K562 (cell line): ENCODE results near the gene PIK3R5. TPM values are rescaled to one million over a fixed set of nuclear protein-coding genes. Genes with fewer than 3 reads are reported as not detected.

Source experiments
- ATAC-seq: fragments of 200-7000 bp; cut with Tn5 transposase; 3 replicates; pipeline ENCODE4 v1.9.1; 2020; ENCODE audit warnings: moderate library complexity
- BruUV-seq: library from RNA; stranded (reverse); fragments of 400-500 nt; replicated peaks from 2 replicates; lab custom pipeline; 2021; lab: Mats Ljungman, UMichigan
- CTCF ChIA-PET: fragments of 300-600 bp; formaldehyde crosslinking; extraction: SDS; loops from one replicate; lab custom pipeline; 2021; ENCODE audit warnings: low intra/inter-chr PET ratio; lab: Yijun Ruan, JAX
- POLR2A ChIA-PET: fragments of 300-600, 350-650 bp; sonication (Branson Sonifier 250); formaldehyde crosslinking; extraction: SDS; loops from one replicate; lab custom pipeline; 2021; ENCODE audit warnings: antibody characterized with exemption, inconsistent platforms; lab: Yijun Ruan, JAX
- DNase-seq, 4 experiments: peaks; one replicate each; pipeline versions ENCODE4 v3.0.0 to v3.0.0-alpha.2; 2011 to 2018; ENCODE audit warnings: low spot score in 3 of 4, mixed read lengths in 3 of 4; ENCODE audit errors: extremely low read depth in 1 of 4
- FAIRE-seq: peaks from 2 replicates; lab custom pipeline; 2011; peaks lifted over from hg19 to GRCh38; lab: Jason Lieb, UNC
- H2AFZ ChIP-seq: 2 replicates; pipeline ENCODE4 v1.6.0; 2011; ENCODE audit warnings: low read depth, low read length, control low read depth, inconsistent platforms
- H3K27ac ChIP-seq: fragments of 200-600 bp; 3 replicates; pipeline ENCODE4 v1.8.0; 2011; ENCODE audit warnings: low read depth, mild to moderate bottlenecking, control low read depth, inconsistent platforms, low read length, moderate library complexity, mixed read lengths; ENCODE audit errors: extremely low read depth
- H3K27me3 ChIP-seq, 2 experiments: fragments of 300-600 bp in 1 of 2; 2 replicates in 1 of 2; 3 replicates in 1 of 2; pipeline versions ENCODE4 v1.6.0 to v1.8.0; 2011; ENCODE audit warnings: inconsistent platforms in 2 of 2, low read length in 2 of 2, mild to moderate bottlenecking in 1 of 2, mixed read lengths in 1 of 2, moderate library complexity in 1 of 2; ENCODE audit not compliant: control insufficient read depth in 2 of 2, insufficient read depth in 2 of 2
- H3K36me3 ChIP-seq: fragments of 300-600 bp; 3 replicates; pipeline ENCODE4 v1.8.0; 2011; ENCODE audit warnings: mild to moderate bottlenecking, low read length, inconsistent platforms; ENCODE audit not compliant: control insufficient read depth, insufficient read depth
- H3K4me1 ChIP-seq, 2 experiments: fragments of 200-600 bp in 1 of 2; replicated peaks in 1 of 2; 2 replicates in 1 of 2; 3 replicates in 1 of 2; pipeline versions ENCODE4 v1.5.1 to v1.8.0; 2011; ENCODE audit warnings: inconsistent platforms in 2 of 2, low read length in 2 of 2, mild to moderate bottlenecking in 1 of 2, mixed read lengths in 1 of 2, moderate library complexity in 1 of 2; ENCODE audit not compliant: control insufficient read depth in 2 of 2, insufficient read depth in 2 of 2
- H3K4me2 ChIP-seq: 2 replicates; pipeline ENCODE4 v1.6.1; 2011; ENCODE audit warnings: low read length, control low read depth, inconsistent platforms, mixed read lengths; ENCODE audit not compliant: insufficient read depth
- H3K4me3 ChIP-seq: fragments of 200-600 bp; sonication (generic), shearing (Covaris generic); 2 replicates; pipeline ENCODE4 v1.5.1; 2016; ENCODE audit warnings: control low read depth, inconsistent platforms
- H3K79me2 ChIP-seq: fragments of 200-600 bp; 3 replicates; pipeline ENCODE4 v1.8.0; 2011; ENCODE audit warnings: low read length, inconsistent platforms; ENCODE audit not compliant: control insufficient read depth, insufficient read depth
- H3K9ac ChIP-seq, 2 experiments: 2 replicates each; pipeline versions ENCODE4 v1.6.0 to v1.6.1; 2011; ENCODE audit warnings: low read depth in 2 of 2, low read length in 2 of 2, control low read depth in 1 of 2, inconsistent platforms in 1 of 2, mild to moderate bottlenecking in 1 of 2, mixed read lengths in 1 of 2; ENCODE audit not compliant: insufficient read depth in 1 of 2
- H3K9me1 ChIP-seq: one replicate; pipeline ENCODE4 v1.6.0; 2011; ENCODE audit warnings: inconsistent platforms, mild to moderate bottlenecking, low read length, moderate library complexity; ENCODE audit not compliant: control insufficient read depth, insufficient read depth
- H3K9me3 ChIP-seq: replicated peaks from 2 replicates; pipeline ENCODE4 v1.5.1; 2011; ENCODE audit warnings: low read depth, low read length, inconsistent platforms; ENCODE audit not compliant: control insufficient read depth, insufficient read depth
- H4K20me1 ChIP-seq: replicated peaks from 2 replicates; pipeline ENCODE4 v1.6.1; 2011; ENCODE audit warnings: low read length, inconsistent platforms, mixed read lengths; ENCODE audit not compliant: control insufficient read depth, insufficient read depth
- AFF1 ChIP-seq, 2 experiments: fragments of 450-650 bp; IDR thresholded peaks; 2 replicates each; pipeline ENCODE4 v1.6.1; 2018; ENCODE audit warnings: mild to moderate bottlenecking in 2 of 2, low read depth in 1 of 2; ENCODE audit not compliant: partially characterized antibody in 2 of 2
- CXXC5 ChIP-seq: fragments of 250-450 bp; sonication (Bioruptor Pico); IDR thresholded peaks from 2 replicates; pipeline ENCODE4 v1.8.0; 2022; ENCODE audit warnings: inconsistent platforms, mild to moderate bottlenecking, moderate library complexity
- MITF ChIP-seq: IDR thresholded peaks from 2 replicates; pipeline ENCODE4 v1.6.1; 2014; ENCODE audit warnings: antibody characterized with exemption
- MTA2 ChIP-seq: fragments of 450-650 bp; IDR thresholded peaks from 2 replicates; pipeline ENCODE4 v1.6.1; 2016; ENCODE audit warnings: low read depth
- PHF20 ChIP-seq: fragments of 450-650 bp; IDR thresholded peaks from 2 replicates; pipeline ENCODE4 v1.6.1; 2018; ENCODE audit not compliant: partially characterized antibody
- STAG1 ChIP-seq: sonication (generic); formaldehyde crosslinking; IDR thresholded peaks from 2 replicates; pipeline ENCODE4 v1.5.0; 2020; ENCODE audit warnings: missing genetic modification reagents, borderline replicate concordance
- XRCC5 ChIP-seq: fragments of 200-400 bp; formaldehyde crosslinking; IDR thresholded peaks from 2 replicates; pipeline ENCODE4 v1.6.1; 2017; ENCODE audit warnings: low read depth, mild to moderate bottlenecking, low read length
- ZNF507 ChIP-seq: conservative IDR thresholded peaks from 2 replicates; pipeline ENCODE4 v1.6.1; 2017; ENCODE audit warnings: missing genetic modification characterization, missing compliant biosample characterization
- ZNF699 ChIP-seq: fragments of 250-450 bp; sonication (Bioruptor Pico); IDR thresholded peaks from 2 replicates; pipeline ENCODE4 v1.8.0; 2021; ENCODE audit warnings: mild to moderate bottlenecking, moderate library complexity; ENCODE audit not compliant: insufficient replicate concordance
- WGBS: fragments of 100-300 bp; shearing (Covaris generic); methylation state at CpG from one replicate; pipeline ENCODE4 v1.1.6; 2016; ENCODE audit warnings: low coverage, mixed read lengths; ENCODE audit not compliant: insufficient coverage; ENCODE audit errors: missing lambda C conversion rate; 5-methylcytosine and 5-hydroxymethylcytosine counted together
- in situ Hi-C: fragments of 300-500 bp; cut with MboI; formaldehyde crosslinking; loops from 4 replicates; pipeline ENCODE4 v1.15.0; 2018; ENCODE audit warnings: inconsistent platforms, mixed read lengths
- intact Hi-C: fragments of 100-400 bp; cut with micrococcal nuclease; formaldehyde crosslinking; loops from 2 replicates; pipeline ENCODE4 v1.14.2; 2022
- polyA plus RNA-seq, 8 experiments: library from polyadenylated mRNA; depleted of rRNA in 4 of 8; stranded (reverse) in 5 of 8; unstranded in 3 of 8; fragments of >200 nt; fragmentation: Nextera tagmentation in 2 of 8; fragmentation: Illumina TruSeq in 1 of 8; extraction: Ambion mirVana in 2 of 8; extraction: Trizol in 1 of 8; gene quantifications; 2 replicates each; pipeline versions ENCODE4 v1.2.1 to v1.2.3, GENCODE V29; 2011 to 2014; ENCODE audit warnings: inconsistent platforms in 1 of 8, missing spikeins in 1 of 8
- total RNA-seq, 7 experiments: library from RNA; depleted of rRNA in 6 of 7; stranded (reverse); fragments of >200 nt in 6 of 7; fragmentation: Illumina TruSeq in 2 of 7; extraction: Trizol in 2 of 7; gene quantifications; 2 replicates each; pipeline versions ENCODE4 v1.2.1 to v1.2.3, GENCODE V29; 2011 to 2021; ENCODE audit warnings: low replicate concordance in 1 of 7

PIK3R5 gene
- total and polyA plus RNA-seq, 9 of the 15 experiments (the other 6 are each of a cell fraction or from before 2014, with no cell fraction given) = 0.01 to 0.38 TPM; not detected in 7

GRCh38 chr17:8872036-8872704 is 93.3 kb downstream of the PIK3R5 start:
- Histone ChIP-seq H3K9me3 (no peaks in the 10 kb centered on the region), H3K9ac (no peak overlapping the region), H3K36me3 (no peaks in the 10 kb centered on the region), H2AFZ (no peak overlapping the region), H3K27ac (no peak overlapping the region), H3K79me2 (no peaks in the 10 kb centered on the region), H3K9me1 (no peaks in the 10 kb centered on the region), H3K4me3 (no peak overlapping the region), H4K20me1 (no peaks in the 10 kb centered on the region), H3K4me1 (no peaks in the 10 kb centered on the region), H3K27me3 (peaks cover 0 to 28% of the 10 kb centered on the region in 2 experiments; a peak in 2 of 5 replicates), H3K4me2 (no peak overlapping the region)
- BruUV-seq = no TSS peak
- intact Hi-C loops = no loop called here
- no peak for FAIRE-seq
- DNase-seq = no peak
- ChIA-PET CTCF (no interaction called here), POLR2A (no interaction called here)
- 0% methylated on average over 5 of the region's 7 CpGs for WGBS
- in situ Hi-C loops = no loop called here
- no peak for ATAC-seq
- no peak for TF ChIP-seq ZNF507
- no peak for TF ChIP-seq ZNF699
- TF ChIP-seq STAG1 (CRISPR knock-in tag) = no peak
- no peak for TF ChIP-seq PHF20
- no peak for TF ChIP-seq CXXC5 (CRISPR knock-in tag)
- TF ChIP-seq MTA2 = no peak
- TF ChIP-seq MITF = no peak
- TF ChIP-seq AFF1 (IDR thresholded peaks at IDR 0.05; ENCODE audit: low read depth in 1 of 2, partially characterized antibody in 2 of 2) = no peak
- no peak for TF ChIP-seq XRCC5
